UCSD-AML1 (cell line): ENCODE results near the gene PIR.

Experiments
- DNase-seq: peaks from one replicate; lab custom pipeline; 2025; ENCODE audit not compliant: unreplicated experiment; lab: John Stamatoyannopoulos, UW

Gene PIR

GRCh38 chrX:15418707-15419181 is 74.4 kb downstream of the PIR start:
- no peak for DNase-seq

DNA sequence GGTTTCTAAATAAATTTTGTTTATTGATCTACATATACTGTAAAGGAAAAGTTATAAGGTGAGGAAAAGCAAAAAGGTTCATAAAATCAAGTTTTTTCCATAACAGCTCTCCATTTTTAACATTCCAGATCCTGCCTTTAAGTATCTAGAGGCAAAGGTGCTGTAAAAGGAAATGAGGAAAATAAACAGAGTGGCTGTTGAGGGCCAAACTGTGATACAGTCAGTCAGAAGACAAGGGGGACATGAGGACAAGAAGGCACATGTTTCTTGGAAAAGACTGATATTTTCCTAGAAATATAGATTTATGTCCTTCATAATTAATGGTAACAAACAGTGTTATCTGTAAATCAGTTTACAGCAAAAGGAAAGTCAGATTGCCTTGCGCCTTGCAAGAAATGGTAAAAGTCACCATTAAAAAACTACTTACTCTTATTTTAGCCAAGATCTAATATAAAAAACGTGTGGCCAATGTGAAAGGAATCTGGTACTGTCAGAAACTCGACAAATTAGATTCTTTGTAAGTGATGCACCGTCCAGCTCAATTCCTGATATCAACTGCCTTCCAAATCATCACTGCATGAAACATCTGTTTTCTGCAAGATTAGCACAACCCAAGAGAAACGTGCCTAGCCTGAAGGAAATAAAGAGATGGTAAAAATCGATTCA is 75.0 kb downstream of the PIR start:
- no peak for DNase-seq

GRCh38 chrX:15416133-15416993 is 76.8 kb downstream of the PIR start:
- no peak for DNase-seq

- DNase-seq = no peak
Measured at GRCh38 chrX:15413101-15413500, 80.0 kb downstream of the PIR start.

DNA sequence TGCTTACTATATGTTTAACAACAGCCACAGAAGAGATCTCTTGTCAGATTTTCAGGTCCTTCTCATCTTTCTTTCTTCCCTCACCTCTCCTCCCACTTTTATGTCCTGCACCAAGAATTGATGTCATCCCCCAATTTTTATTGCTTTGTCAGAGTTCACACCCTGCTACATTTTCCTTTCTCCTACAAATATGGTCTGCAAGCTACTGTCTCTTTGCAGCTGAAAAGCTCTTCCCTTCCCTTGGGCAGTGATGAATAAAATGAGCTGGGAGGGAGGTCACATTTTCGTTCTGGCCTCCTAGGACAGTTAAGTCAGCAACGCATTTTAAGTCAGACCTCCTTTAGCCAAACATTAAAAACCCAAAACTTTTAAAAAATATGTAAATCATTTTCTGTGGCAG is 82.2 kb downstream of the PIR start:
- DNase-seq = no peak

GRCh38 chrX:15410430-15410829 is 82.7 kb downstream of the PIR start:
- DNase-seq = no peak

DNA sequence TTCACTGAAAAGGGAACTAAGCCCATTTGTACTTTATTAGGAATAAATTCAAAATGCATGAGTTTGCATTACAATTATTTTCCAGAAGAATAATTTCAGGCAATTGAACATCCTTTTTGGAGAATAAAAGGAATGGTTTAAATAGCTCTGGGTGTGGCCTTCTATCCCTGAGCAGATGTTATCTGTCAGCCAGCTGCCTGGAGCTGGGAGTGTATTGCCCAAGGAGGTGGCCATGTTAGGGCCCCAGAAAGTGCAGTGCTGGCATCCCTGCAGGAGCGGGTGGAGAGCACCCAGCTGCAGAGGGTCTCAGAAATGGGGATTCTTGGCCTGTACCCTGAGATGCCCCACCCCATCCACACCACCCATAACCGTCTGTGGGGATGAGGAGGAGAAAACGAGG is 87.3 kb downstream of the PIR start:
- no peak for DNase-seq

GRCh38 chrX:15404401-15405096 is 88.6 kb downstream of the PIR start:
- no peak for DNase-seq

- DNase-seq = no peak
Measured at GRCh38 chrX:15401378-15401777, 91.8 kb downstream of the PIR start.

DNA sequence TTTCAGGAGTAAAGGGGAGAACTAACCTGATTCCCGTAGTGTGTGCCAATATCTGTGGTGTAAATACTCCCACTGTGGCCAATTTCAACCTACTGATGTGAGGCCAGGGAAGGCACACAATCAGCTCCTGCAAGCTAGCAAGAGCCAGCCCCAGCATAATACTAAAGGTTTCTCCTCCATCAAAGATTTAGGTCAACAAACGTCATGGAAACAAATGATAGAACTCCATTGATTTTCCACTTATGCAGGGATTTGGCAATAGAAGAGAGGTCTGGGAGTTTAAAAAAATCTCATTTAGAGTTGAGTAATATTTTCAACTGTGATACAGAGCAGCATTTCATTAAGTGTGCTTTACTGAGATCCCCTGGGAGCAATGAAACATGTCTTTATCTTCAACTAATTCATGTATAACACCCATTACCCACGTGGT is 93.2 kb downstream of the PIR start:
- DNase-seq = no peak

GRCh38 chrX:15398874-15399273 is 94.3 kb downstream of the PIR start:
- DNase-seq = no peak

- no peak for DNase-seq
Measured at GRCh38 chrX:15395789-15396188, 97.3 kb downstream of the PIR start.

- no peak for DNase-seq
Measured at GRCh38 chrX:15391850-15392249, 101.3 kb downstream of the PIR start.

GRCh38 chrX:15384304-15384703 is 108.8 kb downstream of the PIR start, which contains the start of gene VEGFD:
Gene VEGFD (minus strand): TSS chrX:15384413. CDS start chrX:15383946, 467 bp downstream.
- no peak for DNase-seq

GRCh38 chrX:15382813-15383212 is 110.3 kb downstream of the PIR start:
- DNase-seq = no peak

DNA sequence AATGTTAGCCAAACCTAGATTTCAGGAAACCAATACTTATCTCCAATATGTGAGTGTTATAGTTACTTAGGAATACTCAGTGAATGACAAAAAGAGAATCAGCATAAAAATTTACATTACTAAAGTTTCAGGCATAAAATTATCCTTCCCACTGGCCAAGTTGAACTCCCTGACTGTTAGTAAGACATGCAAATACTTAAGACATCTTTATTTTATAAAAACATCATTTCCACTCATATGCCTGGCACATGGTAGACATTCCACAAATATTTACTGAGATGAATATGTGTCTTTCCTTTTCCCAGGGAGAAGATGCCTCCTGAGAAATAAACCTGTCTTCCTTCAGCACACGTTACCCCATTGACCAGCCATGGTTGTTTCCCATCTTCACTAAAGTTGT is 116.2 kb downstream of the PIR start:
- no peak for DNase-seq

GRCh38 chrX:15373976-15374375 is 119.2 kb downstream of the PIR start:
- DNase-seq = no peak

- DNase-seq = no peak
Measured at GRCh38 chrX:15366506-15367352, 126.4 kb downstream of the PIR start.

DNA sequence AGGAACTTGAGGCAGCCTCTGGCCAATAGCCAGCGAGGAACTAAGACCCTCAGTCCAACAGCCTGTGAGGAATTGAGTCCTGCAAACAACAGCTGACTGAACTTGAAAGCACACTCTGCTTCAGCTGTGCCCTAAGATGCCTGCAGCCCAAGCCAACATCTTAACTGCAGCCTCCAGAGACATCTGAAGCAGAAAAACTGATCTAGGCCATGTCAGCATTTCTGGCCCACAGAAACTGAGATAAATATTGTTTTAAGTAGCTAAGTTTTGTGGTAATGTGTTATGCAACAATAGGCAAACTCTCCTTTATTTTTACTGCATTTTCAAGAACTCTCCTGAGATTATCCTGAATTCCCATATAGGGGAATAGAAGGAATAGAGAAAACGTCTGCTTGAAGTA is 133.4 kb downstream of the PIR start:
- no peak for DNase-seq

- no peak for DNase-seq
Measured at GRCh38 chrX:15358533-15358932, 134.6 kb downstream of the PIR start.

DNA sequence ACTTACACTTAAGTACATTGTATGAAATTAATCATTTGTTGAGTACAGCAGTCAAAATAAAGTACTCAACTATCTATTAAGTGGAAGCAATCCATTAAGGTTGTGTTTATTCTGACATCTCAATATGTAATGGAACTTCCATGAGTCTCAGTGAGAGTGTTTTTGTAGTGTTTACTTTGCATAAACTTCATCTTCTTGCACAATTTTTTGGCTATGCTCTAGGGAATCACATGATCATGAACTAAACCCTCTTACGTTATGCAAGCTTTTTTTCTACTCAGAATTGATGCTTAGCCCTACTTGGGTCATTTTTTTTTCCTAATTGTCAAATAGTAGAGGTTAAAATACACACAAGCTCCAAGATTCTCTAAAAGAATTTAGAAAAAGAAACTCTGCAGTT is 136.7 kb downstream of the PIR start:
- DNase-seq = no peak
